Astrocyte (in vitro differentiated cells and primary cell): ENCODE measurements around the gene PLCH2.

Source experiments
- CTCF ChIP-seq: IDR thresholded peaks from 2 replicates; pipeline ENCODE4 v1.5.1; 2011; ENCODE audit warnings: low read depth, mild to moderate bottlenecking, inconsistent platforms, low read length, moderate library complexity; ENCODE audit not compliant: insufficient read depth
- EZH2 ChIP-seq: IDR thresholded peaks from 2 replicates; pipeline ENCODE4 v1.6.1; 2012; ENCODE audit warnings: mild to moderate bottlenecking, low read length, inconsistent platforms; ENCODE audit not compliant: insufficient read depth

- TF ChIP-seq CTCF (no peak), EZH2 (no peak)
These were observed 57.3 kb downstream of the PLCH2 start for GRCh38 chr1:2533365-2533764.
